GM18907 (cell line): Measurements from ENCODE around the gene SH3PXD2A.
"Not testable (repeated sequence)": the region's sequence is repeated elsewhere in the genome, so short reads cannot be mapped to it uniquely, and the experiment has no call there.

Source experiments
- ATAC-seq: cut with Tn5 transposase; IDR thresholded peaks from one replicate; pipeline ENCODE4 v1.9.1; 2021; ENCODE audit warnings: mild to moderate bottlenecking, moderate library complexity; ENCODE audit not compliant: unreplicated experiment

SH3PXD2A gene

GRCh38 chr10:103731026-103731425 lies 124.3 kb downstream of the SH3PXD2A start:
- not testable (repeated sequence) for ATAC-seq

DNA sequence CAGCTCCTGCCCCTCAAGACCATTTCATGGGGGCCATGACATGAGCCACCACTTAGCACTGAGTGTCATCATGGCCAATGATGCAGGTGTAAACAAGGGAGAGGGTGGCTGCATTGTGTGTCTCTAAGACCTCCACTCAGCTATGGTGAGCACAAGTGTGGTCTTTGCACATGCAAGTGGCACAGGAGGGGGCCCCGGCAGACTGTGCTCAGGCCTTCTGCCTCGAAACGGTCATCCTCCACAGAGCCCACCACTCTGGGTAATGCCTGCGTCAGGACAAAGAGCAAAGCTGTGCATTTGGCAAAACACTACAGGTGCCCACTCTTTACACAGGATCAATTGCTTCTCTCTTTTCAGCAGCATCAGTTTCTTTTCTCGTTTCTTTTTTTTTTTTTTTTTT lies 125.5 kb downstream of the SH3PXD2A start:
- ATAC-seq = no peak

DNA sequence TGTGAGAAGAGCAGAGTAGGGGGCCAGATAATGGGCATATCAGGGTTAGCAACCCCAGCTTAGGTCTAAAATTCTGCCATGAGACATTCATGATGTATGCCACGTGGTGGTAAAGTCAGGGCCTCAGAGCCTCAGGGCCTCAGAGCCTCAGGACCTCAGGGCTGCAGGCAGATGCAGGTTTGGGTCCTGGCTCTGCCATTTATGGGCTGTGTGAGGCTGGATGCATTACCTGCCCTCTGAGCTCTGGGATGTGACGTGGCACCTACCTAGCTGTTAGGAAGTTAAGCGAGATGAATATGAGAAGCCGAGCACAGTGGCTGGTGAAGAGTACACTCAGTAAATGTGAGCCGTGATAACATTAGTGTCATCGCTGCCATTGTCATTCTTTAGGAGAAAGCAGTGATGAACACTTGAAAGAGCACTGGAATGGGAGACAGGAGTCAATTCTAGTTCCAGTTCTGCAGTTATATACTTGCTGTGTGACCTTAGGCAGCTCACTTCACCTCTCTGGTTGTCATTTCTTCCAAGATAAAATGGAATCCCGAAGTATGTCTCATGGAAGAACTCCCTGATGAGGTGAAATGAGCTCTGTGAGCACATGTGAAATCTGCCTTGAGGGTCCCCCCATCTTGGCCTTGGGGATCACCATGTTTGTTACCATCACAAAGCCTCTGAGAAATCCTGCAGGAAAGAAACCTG lies 127.2 kb downstream of the SH3PXD2A start:
- no peak for ATAC-seq

DNA sequence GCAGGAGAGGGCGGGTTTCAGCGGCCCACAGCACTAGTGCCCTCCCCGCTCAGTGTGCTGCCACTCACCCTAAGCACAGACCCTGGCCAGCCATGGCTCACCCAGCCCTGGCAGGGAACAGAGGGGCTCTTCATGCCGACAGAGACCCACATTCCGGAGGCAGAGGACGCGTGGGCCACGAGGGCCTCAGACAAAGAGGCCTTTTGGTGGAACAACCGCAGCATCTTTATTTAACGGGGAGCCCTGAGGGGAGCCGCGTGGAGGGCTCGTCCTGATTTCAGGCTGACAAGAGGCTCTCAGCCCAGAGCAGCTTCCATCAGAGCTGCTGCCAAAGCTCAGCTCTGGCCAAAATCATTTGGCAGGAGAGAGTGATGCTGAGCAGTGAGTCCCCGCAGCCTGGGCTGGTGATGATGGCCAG lies 127.8 kb downstream of the SH3PXD2A start:
- no peak for ATAC-seq

GRCh38 chr10:103726637-103727036 lies 128.7 kb downstream of the SH3PXD2A start:
- no peak for ATAC-seq

DNA sequence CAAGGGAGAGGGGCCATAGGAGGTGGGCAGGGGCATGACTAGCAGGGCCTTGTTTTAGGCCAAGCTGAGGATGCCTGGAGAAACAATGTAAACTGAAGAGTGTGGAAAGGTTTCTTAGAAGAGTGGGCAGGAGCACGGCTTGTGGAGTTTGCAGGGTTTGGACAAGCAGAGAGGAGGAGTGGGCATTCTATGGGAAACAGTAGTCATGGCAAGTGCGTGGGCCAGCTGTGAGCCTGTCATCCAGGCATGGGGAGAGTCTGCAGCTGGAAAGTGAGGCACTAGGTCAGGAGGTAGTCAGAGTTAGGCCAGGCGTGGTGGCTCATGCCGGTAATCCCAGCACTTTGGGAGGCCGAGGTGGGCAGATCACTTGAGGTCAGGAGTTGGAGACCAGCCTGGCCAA lies 130.1 kb downstream of the SH3PXD2A start:
- no peak for ATAC-seq

- ATAC-seq = no peak
These were observed 130.6 kb downstream of the SH3PXD2A start for GRCh38 chr10:103724771-103725170.

DNA sequence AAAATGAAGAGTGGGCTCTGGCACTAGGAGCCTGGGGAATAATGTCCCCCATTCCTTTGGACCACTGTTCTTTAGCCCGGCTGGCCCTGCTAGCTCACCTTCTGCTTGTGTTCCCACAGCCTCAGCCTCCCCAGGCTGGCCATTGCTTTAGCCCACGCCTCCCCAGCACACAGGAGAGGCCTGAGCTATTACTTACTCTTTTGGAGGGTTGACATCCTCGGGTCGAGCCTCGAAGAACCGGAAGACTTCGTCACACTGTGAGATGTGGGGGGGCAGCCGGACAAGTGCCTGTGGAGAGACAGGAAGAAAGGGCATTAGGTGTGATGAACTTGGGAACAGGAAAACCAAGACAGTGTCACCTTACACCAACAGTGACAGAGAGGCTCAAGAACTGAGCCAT lies 131.3 kb downstream of the SH3PXD2A start:
- ATAC-seq = no peak

DNA sequence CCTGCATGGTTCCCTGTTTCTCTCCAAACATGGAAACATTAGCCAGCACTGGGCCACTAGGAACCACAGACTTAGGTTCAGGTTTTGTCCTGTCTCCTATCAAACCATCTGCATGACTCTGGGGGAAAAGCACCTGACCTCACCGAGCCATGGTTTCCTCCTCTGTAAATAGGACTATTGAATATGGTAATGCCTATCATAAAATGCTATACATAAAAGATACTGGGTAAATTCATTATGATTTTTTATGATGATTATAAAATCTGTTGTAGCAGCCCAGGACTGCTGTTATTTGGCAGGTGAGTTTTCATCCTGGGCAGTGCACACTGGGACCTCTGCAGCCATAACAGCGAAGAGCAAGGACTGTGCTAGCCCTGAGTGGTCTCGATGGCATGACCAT lies 131.8 kb downstream of the SH3PXD2A start:
- no peak for ATAC-seq

GRCh38 chr10:103722632-103723031 lies 132.7 kb downstream of the SH3PXD2A start:
- no peak for ATAC-seq

GRCh38 chr10:103720964-103721335 lies 134.4 kb downstream of the SH3PXD2A start:
- ATAC-seq = no peak

DNA sequence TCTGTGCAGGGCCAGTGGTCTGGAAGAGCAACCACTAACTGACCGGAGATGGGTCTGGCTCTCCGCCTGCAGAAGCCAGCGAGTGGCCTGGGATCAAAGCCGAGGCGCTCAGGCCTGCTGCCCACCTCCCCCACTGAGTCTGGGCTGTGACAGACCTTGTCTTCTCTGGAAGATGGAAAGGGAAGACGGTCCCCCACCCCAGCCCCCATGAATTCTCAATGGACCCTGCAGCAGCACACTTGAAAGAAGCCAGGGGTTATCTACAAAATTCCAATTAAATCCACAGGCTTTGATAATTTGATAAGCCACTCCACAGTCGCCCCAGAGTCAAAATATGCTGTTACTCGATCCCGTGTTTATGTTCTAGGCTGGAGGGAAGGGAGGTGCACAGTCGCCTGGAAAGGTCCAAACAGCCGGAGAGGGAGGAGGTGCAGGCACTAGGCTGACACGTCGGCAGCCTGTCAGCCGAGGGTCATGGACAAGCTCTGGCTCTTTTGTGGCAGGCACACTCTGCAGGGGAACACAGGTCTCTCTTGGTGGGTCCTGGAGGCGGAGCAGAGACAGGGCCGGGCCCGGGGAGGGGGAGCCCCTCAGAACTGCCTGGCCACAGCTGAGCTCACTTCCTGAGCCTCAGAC lies 134.9 kb downstream of the SH3PXD2A start:
- no peak for ATAC-seq

GRCh38 chr10:103719036-103719435 lies 136.3 kb downstream of the SH3PXD2A start:
- no peak for ATAC-seq

DNA sequence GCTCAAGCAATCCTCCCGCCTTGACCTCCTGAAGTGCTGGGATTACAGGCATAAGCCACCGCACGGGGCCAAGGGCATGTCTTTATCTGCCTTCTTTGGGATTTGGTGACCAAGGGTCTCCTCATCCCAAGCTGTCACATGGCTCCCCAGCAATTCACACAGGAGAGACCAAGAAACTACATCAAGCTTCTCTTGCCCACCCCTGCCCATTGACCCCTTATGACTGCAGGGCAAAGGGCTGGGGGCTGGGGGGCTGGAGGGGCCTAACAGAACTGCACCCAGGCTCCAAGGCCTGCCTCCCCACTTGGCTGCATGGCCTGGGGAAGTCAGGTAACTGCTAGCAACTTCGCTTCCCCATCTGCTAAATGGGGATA lies 137.1 kb downstream of the SH3PXD2A start:
- ATAC-seq = no peak

- ATAC-seq = no peak
These were observed 137.8 kb downstream of the SH3PXD2A start for GRCh38 chr10:103717341-103718246.

GRCh38 chr10:103716206-103717160 lies 138.9 kb downstream of the SH3PXD2A start:
- ATAC-seq = no peak

DNA sequence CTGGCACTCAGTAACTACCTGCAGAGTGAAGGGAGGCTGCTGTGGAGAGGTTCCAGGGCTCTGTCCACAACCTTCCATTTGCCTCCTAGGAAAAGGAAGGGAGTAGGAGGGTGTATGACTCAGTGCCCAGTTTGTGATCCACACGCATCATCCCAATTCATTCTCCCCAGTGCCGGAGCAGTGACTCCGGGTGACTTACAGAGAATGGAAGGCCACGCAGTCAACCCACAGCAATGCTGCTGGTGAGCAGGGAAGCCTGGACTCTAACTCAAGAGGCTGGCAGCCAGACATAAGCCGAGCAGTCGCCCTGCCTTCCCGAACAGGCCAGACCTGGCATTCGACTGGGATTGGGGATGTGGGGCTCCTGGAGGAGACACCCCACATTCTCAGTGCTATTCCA lies 139.9 kb downstream of the SH3PXD2A start:
- ATAC-seq = no peak

DNA sequence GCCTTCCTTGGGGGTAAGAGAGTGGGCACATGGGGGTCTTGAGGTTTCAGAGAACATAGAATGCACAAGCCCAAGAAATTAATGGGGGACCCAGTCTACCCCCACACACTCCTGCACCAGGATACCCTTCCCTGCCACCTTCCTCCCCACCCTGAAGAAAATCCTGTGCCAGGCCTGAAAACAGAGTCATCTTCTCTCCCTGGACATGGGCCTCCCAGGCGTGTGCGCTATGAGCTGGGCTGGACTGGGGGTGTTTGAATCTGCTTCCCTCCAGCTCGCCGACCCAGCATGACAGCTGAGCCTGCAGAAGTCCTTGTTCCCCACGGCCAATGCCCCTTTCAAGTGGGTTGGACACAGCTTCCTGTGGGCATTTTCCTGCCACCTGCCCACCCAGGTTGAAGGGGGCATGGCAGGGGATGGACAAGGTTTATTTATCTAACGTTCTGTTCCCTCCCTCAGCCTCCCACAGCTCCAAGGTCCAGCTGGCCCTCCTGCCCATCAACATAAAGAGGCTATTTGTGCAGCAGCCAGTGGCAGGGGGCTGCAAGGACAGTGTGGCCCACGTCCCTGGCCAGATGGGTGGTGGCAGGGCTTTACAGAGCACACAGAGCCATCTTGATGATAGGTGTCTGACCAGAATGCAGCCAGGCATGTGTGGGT lies 141.0 kb downstream of the SH3PXD2A start:
- no peak for ATAC-seq

- no peak for ATAC-seq
These were observed 141.7 kb downstream of the SH3PXD2A start for GRCh38 chr10:103713676-103714075.

DNA sequence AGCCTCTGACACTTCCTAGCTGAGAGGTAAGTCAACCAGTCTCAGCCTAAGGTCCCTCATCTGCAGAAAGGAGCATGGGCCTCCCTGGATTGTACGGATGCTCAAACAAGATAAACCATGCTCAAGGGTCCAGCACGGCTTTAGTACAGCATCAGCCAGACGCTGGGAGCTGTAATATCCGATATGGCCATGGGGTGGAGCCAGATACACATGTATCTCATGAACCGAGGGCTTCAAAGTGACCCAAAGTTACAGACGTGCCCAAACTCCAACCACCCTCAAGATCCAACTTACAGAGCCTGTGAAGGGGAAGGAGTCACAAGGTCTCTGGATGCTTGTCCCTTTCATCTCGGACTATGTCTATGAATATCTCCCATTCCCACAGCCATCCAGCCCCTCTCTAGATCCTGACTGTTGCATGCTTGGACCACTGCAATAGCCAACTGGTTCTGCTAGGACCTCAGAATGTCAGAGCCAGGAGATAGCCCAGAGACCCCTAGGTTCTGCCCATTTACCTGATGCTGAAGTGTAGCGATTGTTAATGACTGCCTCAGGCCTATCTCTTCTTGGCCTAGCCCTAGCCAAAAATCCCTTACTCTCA lies 142.4 kb downstream of the SH3PXD2A start:
- no peak for ATAC-seq
